GM18502 (cell line): Measurements from ENCODE around the gene MAPRE3.

Experiments used
- ATAC-seq: cut with Tn5 transposase; IDR thresholded peaks from one replicate; pipeline ENCODE4 v1.9.1; 2021; ENCODE audit warnings: mild to moderate bottlenecking; ENCODE audit not compliant: unreplicated experiment, poor library complexity

The MAPRE3 gene

GRCh38 chr2:26978061-26978596 lies 7.7 kb downstream of the MAPRE3 start:
- no peak for ATAC-seq

- no peak for ATAC-seq
Observed at GRCh38 chr2:26979741-26980140, 9.3 kb downstream of the MAPRE3 start.

GRCh38 chr2:26980971-26981370 lies 10.5 kb downstream of the MAPRE3 start:
- no peak for ATAC-seq

- ATAC-seq = no peak
Observed at GRCh38 chr2:26982102-26982742, 11.8 kb downstream of the MAPRE3 start.

- no peak for ATAC-seq
Observed at GRCh38 chr2:26983746-26984145, 13.3 kb downstream of the MAPRE3 start.

GRCh38 chr2:26985807-26986206 lies 15.4 kb downstream of the MAPRE3 start:
- ATAC-seq = no peak

GRCh38 chr2:26986576-26986975 lies 16.1 kb downstream of the MAPRE3 start:
- no peak for ATAC-seq

- no peak for ATAC-seq
Observed at GRCh38 chr2:26988058-26988860, 17.8 kb downstream of the MAPRE3 start.

- no peak for ATAC-seq
Observed at GRCh38 chr2:26989156-26989555, 18.7 kb downstream of the MAPRE3 start.

GRCh38 chr2:26991717-26992116 lies 21.3 kb downstream of the MAPRE3 start:
- ATAC-seq = no peak

- no peak for ATAC-seq
Observed at GRCh38 chr2:26993768-26994167, 23.3 kb downstream of the MAPRE3 start.

GRCh38 chr2:26994983-26995382 lies 24.5 kb downstream of the MAPRE3 start:
- no peak for ATAC-seq

GRCh38 chr2:26997394-26997793 lies 27.0 kb downstream of the MAPRE3 start:
- no peak for ATAC-seq

- ATAC-seq = no peak
Observed at GRCh38 chr2:26998323-26998722, 27.9 kb downstream of the MAPRE3 start.

GRCh38 chr2:27000228-27000627 lies 29.8 kb downstream of the MAPRE3 start:
- ATAC-seq = no peak

- no peak for ATAC-seq
Observed at GRCh38 chr2:27000995-27001394, 30.6 kb downstream of the MAPRE3 start.

- no peak for ATAC-seq
Observed at GRCh38 chr2:27001950-27002349, 31.5 kb downstream of the MAPRE3 start.

GRCh38 chr2:27003007-27003406 lies 32.6 kb downstream of the MAPRE3 start:
- no peak for ATAC-seq

GRCh38 chr2:27003857-27004256 lies 33.4 kb downstream of the MAPRE3 start:
- no peak for ATAC-seq

GRCh38 chr2:27006602-27007415 lies 36.4 kb downstream of the MAPRE3 start:
- ATAC-seq = no peak
